Fibroblast of skin of right quadriceps (primary cell): ENCODE data around the gene CHMP1A.
"Not testable (repeated sequence)": the region's sequence is repeated elsewhere in the genome, so short reads cannot be mapped to it uniquely, and the experiment has no call there.

Source experiments
- DNase-seq: peaks from one replicate; pipeline ENCODE4 v3.0.0-alpha.2; 2013

Gene CHMP1A

DNA sequence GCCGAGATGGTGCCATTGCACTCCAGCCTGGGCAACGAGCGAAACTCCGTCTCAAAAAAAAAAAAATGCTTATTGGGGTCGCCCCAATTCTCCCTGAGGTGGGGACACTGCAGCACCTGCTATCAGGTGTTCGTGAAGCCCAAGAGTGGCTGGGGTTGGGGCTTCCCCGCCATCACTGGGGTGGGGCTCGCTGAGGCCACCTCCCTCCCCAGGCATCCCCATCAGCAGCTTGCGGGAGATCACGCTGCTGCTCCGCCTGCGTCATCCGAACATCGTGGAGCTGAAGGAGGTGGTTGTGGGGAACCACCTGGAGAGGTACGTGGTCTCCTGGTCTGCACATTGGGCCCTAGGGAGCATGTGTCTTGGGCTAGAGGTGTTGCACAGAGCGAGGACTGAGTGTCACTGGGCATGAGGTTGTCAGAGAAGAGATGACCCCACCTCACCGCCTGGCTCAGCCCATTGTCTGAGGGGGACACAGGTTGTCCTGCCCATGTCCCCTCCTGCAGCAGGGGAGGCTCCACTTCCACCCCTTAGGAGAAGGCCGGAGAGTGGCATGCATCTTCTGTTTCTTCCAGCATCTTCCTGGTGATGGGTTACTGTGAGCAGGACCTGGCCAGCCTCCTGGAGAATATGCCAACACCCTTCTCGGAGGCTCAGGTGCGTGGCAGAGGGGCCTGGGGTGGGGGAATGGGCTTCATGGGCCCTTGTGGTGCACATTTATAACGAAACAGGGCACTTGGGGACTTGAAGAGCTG lies 33.9 kb upstream of the CHMP1A start:
- no peak for DNase-seq

GRCh38 chr16:89690392-89690901 lies 32.9 kb upstream of the CHMP1A start:
- DNase-seq, result no peak

DNA sequence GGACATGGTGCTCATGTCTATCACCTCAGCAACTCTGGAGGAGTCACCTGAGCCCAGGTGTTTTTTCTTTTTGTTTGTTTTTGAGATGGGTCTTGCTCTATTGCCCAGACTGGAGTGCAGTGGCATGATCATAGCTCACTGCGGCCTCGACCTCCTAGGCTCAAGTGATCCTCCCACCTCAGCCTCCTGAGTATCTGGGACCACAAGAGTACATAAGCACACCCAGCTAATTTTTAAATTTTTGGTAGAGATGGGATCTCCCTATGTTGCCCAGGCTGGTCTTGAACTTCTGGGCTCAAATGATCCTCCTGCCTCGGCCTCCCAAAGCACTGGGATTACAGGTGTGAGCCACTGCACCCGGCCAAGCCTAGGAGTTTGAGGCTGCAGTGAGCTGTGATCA lies 32.1 kb upstream of the CHMP1A start:
- DNase-seq, result not testable (repeated sequence)

GRCh38 chr16:89689142-89689541 lies 31.6 kb upstream of the CHMP1A start:
- DNase-seq, result no peak

DNA sequence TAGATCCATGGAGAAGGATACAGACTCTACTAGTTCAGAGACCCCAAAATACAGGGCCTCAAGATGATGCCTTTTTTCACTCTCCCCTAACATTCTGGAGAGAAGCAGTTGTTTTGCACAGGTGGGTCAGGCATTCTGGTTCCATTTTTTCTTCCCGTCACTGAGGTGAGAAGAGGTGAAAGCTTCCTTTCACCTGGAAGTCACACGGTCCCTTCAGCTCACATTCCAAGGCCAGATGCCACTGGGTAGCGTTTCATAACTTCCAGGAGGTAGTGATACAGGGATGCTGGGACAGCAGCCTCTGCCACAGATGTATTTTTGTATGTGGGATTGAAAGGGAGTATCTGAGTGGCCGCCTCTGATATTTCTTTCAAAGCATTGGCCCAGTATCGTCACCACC lies 30.9 kb upstream of the CHMP1A start:
- DNase-seq, result no peak

GRCh38 chr16:89687092-89687940 lies 29.8 kb upstream of the CHMP1A start:
- DNase-seq, result peak; percentile 26

- peak; percentile 85 for DNase-seq
Observed at GRCh38 chr16:89686520-89687091, 29.1 kb upstream of the CHMP1A start, which contains the start of gene CDK10. Gene CDK10 (plus strand): TSS chr16:89686689. CDS start chr16:89686711, 22 bp downstream.

DNA sequence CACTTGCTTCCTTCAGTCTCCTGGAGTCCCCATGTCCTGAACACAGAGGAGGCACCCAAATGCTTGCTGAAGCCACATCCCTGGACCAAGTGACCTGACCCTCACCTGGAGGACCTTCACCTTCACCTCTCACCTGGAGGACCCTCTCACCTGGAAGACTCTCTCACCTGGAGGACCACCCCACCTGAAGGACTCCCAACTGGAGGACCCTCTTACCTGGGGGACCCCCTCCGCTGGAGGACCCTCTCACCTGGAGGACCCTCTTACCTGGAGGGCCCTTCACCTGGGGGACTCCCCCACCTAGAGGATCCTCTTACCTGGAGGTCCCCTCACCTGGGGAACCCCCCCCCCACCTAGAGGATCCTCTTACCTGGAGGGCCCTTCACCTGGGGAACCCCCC lies 28.4 kb upstream of the CHMP1A start:
- no peak for DNase-seq

DNA sequence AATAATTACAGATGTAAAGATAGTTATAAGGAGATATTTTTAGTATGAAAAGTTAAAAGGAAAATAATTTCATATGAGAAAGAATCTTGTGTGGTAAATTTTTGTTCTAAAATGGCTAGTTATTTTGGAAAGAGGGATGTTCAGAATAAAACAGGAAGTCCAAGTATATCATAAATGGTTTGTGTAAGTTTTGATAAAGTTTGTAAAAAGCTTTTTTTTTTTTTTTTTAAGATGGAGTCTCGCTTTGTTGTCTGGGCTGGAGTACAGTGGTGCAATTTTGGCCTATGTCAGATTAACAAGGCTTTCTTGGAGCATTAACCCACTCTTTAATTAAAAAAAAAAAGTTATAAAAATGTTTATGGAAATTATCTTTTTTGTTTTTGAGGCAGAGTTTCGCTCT lies 20.8 kb upstream of the CHMP1A start:
- DNase-seq, result no peak

DNA sequence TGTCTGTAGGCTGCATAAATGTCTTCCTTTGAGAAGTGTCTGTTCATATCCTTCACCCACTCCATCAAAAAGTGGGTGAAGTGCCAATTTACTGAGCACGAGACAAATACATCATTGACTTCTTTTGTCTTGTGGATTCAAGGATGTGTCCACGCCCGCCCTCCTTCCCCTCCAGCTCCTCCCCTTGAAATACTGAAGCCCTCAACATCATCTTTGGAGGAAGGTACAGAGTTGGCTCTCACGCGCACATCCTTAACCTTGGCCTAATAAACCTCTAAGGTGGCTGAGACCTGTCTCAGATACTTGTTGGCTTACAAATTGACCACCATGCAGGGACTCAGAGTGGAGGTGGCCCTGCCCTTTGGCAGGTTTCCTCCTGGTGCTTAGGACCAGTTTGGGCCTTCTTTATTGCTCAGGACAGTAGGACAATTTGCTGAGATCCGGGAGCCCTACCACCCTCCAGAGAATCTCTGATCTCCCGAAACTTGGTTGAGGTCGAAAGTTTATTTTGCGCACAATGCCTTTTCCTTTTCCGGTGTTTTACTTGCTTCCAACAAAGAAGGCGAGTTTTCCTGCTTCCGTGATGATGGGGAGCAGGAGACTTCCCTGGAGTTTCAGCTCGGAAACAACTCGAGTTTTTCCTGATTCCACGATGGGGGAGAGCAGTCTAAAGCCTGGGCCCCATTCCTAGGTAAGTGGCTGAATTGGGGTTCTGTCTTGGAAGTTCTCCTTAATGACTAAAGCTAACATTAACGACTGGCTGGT lies 14.9 kb upstream of the CHMP1A start:
- no peak for DNase-seq

GRCh38 chr16:89671565-89671964 lies 14.1 kb upstream of the CHMP1A start:
- DNase-seq, result not testable (repeated sequence)

GRCh38 chr16:89670496-89671431 lies 13.3 kb upstream of the CHMP1A start:
- DNase-seq, result peak; percentile 24

GRCh38 chr16:89669755-89670154 lies 12.2 kb upstream of the CHMP1A start:
- DNase-seq, result no peak

- no peak for DNase-seq
Observed at GRCh38 chr16:89668790-89669158, 11.3 kb upstream of the CHMP1A start.

DNA sequence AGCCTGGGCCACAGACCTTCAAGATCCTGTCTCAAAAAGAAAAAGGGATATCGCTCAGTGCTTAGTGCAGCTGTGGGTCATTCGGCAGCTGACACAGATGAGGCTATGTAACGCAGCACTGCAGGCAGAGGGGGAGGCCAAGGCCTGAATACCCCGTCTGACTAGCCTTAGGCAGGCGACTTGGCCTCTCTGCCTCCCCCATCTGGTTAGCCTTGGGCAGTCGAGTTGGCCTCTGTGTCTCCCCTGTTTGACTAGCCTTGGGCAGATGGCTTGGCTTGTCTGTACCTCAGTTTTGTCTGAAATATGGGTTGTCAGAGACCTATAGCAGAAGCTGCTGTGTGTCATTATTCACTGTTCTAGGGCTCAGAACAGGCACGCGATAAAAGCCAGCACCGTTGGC lies 10.1 kb upstream of the CHMP1A start:
- DNase-seq, result no peak

GRCh38 chr16:89667000-89667399 lies 9.5 kb upstream of the CHMP1A start:
- peak; percentile 19 for DNase-seq

- not testable (repeated sequence) for DNase-seq
Observed at GRCh38 chr16:89664238-89664637, 6.7 kb upstream of the CHMP1A start.

- DNase-seq, result no peak
Observed at GRCh38 chr16:89661215-89661614, 3.7 kb upstream of the CHMP1A start.

- DNase-seq, result no peak
Observed at GRCh38 chr16:89660146-89660545, 2.6 kb upstream of the CHMP1A start.

- DNase-seq, result no peak
Observed at GRCh38 chr16:89658221-89658879, 842 bp upstream of the CHMP1A start.
